ENCODE results near the gene KCND3.

The KCND3 gene

DNA sequence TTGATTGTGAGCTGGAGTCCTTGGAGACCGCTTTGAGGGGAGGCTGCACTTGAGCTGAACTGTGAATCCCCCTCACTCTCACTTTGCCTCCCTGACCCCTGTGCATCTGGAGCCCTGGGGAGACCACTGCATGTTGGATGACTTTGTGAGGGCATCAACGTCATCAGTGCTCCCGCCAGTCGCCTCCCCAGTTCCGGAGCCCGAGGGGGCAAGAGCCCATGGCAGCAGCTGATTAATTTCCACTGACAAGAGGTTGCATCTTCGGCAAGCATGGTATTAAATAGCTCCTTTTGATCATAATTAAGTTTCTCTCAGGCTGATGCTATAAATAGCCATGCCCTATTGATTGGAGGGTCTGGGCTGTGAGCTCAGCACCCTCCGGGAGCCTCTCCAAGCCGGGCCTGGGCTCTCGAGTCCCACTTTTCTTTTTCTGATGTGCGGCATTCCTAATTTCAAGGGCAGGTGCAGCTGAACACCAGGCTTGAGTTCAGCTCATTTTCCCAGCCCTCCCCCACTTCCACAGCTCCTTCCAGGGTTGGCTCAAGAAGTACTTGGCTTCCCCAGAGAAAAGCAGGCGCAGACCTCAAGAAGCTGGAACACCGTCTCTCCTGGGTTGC lies 33.2 kb downstream of the KCND3 start:
- no peak for DNase-seq

DNA sequence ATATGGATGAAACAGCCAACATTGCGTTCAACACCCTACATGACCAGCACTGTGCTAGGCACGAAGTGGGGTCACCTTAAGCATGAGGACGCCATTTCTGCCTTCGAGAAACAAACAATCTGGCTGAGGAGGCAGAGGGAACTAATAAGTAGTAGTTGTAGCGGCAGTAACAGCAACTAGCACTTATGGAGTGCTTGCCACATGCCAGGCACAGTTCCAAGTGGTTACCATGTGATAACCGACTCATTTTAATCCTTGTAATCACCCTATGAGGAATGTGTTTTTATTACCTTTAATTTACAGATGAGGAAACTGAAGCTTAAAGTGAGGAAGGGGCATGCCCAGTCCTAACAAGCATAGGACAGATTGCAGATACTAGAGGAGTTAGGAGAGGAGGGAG lies 33.7 kb downstream of the KCND3 start:
- no peak for DNase-seq

DNA sequence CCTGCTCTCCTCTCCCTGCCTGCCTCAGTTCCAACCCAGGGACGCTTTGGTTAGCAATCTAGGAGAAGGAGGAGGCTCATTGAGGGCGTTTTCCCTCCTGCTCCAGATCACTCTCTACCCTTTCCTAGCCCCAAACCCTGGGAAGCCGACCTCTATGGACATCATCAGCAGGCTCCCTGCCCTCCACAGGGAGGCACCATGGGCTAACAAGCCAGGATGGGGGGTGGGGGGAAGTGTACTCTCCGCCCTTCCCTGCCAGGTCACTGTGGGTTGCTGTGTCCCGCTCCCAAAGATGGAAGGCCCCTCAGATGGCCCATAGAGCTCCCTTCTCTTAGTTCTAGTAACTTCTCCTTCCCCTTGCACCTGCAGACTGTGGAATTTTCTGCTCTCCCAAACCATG lies 35.7 kb downstream of the KCND3 start:
- no peak for DNase-seq

DNA sequence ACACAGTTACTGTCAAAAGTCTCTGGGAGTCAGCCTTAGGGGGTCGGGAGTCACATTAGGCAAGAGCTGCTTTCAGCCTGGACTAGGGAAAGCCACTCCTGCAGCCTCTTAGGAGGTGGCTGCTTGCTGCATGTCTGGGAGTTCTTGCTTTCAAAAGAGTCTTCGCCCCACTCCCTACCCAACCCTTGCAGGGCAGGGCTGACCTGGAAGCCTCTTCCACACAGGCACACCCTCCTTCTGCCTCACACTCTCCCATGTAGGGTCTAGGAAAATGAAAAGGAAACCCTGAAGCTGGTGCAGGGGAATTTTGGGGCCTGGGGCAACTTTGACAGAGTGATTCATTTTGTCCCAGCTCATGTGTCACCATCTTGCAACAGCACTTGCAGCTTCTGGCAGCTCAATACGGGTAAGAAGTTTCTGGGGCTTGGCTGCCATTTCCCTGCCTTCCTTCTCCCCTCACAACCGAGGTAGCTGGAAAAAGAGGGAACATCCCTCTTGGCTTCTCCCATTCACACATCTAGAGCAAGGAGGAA lies 37.3 kb downstream of the KCND3 start:
- no peak for DNase-seq

DNA sequence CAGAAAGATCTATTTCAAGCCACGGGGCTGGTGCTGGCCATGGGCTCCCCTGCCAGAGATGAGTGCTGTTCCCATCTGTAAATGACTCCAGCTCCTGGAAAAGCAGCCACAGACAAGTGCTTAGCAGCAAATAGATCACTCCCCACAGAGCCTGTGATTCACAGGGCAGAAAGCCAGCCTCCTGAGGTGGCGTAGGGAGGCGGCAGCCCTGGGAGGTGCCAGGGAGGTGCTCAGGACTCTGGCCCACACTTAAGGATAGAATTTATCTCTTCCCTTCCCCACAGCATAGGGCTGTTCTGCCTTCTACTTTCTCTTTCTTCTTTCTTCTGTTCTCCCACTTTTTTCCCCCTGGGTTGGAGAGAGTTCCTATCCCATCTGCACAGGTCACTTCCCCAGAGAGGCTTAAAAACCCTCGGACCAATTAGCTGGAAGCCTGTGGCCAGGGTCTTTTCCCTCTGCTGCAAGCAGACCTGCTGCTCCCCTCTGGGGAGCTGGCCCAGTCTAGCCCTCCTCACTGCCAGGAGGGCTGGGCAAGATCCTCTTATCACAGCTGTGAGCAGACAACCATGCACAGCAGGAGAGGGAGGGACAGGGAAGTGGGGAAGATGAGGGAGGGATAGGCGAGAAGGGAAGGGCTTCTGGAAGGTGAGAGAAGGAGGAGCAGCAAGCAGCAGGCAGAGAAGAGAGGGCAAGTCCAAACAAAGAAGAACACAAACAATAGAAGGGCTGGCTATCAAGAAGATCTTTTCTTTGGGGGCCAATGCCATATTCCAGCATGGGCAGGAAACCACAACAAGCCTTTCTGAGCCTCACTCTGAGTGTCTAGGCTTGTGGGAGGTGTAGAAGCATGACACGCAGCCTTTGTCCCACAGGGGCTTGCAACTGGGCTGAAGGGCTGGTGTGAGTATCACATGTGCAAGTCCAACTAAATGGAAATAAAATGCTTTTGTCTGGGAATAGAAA lies 41.0 kb downstream of the KCND3 start:
- no peak for DNase-seq

DNA sequence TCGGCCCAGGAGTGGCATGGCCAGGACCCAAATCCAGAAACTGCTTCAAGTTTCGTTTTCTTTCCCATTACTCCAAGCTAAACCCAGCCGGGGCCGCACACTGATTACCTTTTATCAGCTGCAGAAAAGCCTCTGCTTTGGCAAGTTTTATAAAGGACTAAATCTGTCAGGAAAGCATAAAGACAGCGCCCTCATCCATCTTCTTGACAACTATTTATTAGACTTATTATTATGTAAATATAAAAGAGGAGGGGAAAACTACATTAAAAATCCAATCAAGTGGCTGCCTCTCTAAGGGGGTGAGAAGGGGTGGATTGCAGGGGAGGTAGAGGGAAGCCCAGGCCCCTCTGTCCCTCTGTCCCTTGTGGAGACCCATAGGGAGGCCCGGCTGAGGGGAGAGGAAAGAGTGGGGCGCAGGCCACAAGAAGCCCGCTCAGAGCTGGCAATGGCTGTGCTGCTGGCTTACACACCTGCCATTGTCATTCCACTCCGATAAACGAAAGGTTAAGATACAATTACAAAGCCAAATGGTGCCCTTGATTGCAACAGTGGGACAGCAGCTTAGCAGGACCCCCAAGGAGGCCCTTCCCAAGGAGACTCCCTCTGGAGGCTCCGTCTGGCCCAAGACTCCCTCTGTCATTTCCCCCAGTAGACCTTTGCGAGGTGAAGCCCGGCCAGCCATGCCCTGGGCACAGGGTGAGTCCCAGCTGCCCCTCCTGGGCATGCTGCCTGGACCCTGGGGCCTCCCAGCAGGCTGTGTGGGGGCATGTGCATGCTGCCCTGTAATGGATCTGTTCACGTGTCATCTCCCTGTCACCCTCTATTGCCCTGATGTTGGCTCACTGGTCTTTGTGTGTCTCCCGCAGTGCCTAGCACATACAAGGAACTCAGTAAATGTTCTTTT lies 45.4 kb downstream of the KCND3 start:
- no peak for DNase-seq

DNA sequence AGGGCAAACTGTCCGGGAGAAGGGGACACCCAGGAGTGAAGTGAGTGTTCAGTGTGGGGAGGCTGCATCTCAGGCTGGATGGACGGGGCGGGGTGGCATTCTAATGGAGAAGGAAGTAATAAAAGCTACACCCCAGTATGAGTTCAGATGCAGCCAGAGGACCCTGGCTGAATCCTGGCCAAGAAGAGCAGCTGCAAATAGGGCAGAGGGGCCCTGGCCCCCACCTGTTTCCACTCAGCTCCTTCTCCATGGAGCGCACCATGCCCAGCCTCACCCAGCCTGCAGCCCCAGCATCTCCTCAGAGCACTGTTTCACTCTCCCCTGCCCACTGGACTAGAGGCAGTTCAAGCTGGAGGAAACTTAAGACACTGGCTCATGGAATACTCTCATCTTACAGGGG lies 46.4 kb downstream of the KCND3 start:
- DNase-seq = no peak

DNA sequence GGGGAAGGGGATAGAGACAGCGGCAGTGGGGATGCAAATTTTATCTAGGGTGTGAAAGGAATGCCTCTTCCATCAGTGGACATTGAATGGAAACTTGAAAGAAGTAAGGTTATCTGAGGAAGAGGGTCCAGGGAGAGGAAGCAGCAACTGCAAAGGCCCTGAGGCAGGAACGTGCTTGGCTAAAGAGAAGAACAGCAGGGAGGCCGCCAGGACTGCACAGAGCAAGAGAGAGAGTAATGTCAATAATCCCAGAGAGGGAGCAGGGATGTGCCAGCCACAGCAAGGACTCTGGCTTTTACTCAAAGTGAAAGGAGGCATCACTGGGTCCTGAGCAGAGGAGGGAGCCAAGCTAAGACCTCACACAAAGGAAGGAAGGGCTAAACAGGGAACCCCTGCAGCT lies 50.9 kb downstream of the KCND3 start:
- DNase-seq = no peak

DNA sequence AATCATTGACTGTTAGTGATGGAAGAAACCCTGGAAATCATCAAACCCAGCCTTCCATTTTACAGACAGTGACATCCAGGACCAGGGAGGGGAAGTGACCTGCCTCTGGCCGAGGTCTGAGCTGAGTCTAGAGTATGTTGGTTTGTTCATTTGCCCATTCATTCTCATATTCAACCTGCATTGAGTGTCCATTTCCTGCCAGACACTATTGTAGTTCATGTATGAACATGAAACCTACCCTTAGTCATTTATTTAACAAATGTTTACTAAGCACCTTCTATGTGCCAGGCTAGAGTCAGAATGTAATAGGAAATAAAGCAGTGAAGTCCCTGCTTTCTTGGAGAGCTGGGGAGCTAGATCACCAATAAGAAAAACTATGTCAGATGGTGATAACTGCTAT lies 51.3 kb downstream of the KCND3 start:
- DNase-seq = no peak

DNA sequence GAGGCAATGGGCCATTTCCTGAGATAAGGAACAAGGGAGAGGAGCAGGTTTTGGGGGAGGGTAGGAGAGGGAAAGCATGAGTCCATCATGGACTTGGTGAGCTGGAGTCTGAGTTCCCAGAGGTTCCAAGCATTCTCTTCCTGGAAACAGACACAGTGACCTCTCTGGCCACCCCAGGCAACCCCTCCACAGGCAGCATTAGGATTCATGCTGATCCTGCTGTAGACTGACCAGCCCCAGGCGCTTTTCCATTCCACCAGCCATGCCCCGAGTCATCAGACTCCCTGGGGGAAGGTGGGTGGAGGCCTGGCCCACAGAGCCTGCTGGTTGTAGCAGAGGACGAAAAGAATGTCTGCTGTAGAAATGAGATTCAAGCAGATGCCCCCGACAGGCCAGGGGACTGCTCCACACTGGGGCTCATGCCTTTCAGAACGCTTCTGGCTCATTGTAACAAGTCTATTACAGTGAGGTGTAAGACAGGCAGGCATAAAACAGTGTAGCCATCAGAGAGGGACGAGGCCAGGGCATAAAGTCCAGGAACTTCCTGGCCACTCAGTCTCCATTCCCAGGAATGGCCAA lies 52.2 kb downstream of the KCND3 start:
- DNase-seq = no peak

DNA sequence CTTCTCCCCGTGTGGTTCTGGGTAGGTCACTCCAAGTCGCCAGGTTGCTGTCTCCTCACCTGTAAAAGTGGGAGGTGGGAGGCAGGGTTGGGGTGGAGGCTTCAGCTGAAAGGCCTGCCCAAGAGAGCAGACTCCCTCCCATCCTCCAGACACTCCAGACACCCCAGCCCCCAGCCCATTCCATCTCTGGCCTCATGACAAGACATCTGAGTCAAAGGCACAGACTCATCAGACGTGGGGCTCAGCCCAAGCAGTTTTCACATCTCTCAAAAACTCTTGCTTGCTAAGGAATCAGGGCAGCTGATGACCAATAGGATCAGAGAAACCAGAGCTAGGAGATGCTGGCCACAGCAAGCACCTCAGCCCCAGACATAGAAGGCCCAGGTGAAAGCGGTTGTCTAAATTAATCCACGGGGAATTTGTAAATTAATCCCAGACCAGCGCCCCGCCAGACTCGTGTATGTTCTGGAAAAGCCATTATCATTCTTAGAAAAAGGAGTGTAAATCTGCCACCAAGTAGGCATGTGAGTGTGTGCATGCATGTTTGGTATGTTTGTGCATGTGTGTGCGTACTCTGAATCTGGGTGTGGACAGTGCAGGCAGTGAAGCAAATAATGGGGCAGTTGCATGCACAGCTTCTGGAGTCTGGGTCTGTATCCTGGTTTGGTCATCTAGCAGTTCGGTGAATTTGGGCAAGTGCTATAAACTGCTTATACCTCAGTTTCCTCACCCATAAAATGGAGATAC lies 55.2 kb downstream of the KCND3 start:
- DNase-seq = no peak

DNA sequence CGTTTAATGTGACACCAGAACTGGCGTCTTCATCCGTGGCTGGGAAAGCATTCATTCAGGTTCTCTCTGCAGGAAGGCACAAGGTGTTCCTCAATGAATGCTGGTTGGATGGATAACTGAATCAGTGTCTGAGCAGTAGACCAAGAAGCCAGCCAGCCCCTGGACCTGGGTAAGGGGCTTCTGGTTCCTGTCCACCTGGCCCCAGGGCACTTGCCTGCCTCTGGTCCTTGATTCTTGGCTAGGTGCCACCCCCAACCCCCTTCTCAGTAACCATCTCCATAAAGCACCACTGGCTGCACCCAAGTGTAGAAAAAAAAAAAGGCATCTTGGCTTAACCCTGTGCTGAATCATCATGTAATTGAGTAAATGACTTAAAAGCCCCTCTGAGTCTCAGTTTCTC lies 59.1 kb downstream of the KCND3 start:
- DNase-seq = no peak

DNA sequence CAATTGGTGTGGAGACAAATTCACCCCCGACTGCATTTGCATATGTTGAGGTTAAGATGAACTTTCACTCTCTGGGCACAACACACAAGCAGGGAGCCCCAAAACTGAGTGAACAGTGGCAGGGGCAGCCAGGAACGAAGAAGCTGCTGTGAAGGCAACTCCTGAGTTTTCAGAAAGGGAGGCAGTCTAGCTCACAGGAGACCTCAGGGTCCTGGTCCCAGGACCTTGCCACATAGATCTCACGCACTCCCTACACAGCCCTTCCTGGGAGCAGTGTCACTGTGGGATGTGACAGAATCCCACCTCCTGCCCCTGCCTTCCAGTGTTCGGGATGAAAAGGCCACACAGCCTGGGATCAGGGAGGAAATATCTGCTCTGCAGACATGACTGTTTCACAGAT lies 60.9 kb downstream of the KCND3 start:
- DNase-seq = no peak

DNA sequence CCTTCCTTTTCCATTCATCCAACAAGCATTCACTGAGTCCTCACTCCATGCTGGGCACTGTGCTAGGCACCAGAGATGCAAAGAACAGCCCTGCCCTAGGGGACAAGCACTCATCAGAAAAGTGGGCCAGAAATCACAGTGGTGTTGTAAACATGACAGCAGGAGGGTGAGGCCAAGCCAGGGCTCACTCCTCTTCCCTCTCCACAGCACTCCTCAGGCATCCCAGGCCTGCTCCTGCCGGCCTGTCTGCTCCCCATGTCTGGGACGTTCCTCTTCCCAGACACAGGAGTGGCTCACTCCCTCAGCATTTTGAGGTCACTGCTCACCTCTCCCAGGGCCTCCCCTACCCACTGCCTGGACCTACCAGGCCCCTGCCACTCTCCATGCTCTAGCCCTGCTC lies 61.8 kb downstream of the KCND3 start:
- DNase-seq = no peak

DNA sequence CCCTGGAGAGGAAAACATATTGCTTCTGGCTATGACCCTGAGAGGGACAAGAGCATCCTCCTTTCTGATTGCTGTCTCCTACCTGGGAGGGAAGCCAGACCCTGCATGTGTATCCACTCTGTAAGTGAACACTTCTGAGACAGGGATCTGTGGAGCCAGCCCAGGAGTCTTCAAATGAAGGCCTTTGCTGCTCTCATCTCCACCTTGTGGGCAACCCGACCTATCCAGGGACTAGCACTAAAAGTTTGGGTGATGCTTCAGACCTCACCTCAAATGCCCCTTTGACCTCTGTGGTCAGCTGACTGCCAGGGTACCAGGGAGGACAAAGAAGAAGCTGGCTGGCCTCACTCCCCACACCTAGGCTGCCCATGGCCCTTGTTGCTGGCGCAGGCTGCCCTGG lies 64.7 kb downstream of the KCND3 start:
- DNase-seq = no peak

DNA sequence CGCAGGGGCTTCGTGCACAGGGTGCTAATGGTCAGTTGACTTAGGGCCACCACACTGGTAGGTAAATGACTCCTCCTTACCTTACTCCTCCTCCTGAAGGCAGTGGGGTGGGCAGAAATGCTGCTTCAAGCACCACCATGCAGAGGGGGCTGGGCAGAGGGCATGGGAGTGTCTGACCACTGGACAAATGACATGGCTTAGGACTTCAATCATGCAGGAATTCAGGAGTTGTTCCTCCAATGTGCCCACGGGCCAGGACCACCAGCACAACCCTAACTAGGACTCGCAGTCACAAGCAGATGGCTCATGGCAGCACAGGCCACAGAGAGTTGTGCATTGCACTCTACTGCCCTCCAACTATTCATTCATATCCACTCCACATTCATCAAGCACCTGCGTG lies 65.7 kb downstream of the KCND3 start:
- DNase-seq = no peak

DNA sequence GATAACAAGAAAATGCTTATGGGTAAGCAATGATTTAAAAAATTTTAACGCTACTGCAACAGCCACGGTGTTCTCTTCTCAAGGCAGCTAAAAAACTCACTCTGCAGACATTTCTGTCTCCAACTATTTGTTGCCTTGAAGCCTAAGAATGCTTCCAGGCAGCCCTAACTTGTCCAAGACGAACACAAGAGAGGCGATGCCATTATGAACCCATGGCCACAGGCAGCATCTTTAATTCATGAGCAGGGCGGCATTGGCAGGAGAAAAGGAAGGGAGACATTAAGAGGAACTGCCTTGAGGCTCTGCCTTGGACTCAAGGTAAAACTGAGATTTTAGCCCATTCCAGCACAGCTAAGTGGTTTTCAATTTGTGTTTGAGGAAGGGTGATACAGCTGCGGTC lies 67.5 kb downstream of the KCND3 start:
- no peak for DNase-seq

DNA sequence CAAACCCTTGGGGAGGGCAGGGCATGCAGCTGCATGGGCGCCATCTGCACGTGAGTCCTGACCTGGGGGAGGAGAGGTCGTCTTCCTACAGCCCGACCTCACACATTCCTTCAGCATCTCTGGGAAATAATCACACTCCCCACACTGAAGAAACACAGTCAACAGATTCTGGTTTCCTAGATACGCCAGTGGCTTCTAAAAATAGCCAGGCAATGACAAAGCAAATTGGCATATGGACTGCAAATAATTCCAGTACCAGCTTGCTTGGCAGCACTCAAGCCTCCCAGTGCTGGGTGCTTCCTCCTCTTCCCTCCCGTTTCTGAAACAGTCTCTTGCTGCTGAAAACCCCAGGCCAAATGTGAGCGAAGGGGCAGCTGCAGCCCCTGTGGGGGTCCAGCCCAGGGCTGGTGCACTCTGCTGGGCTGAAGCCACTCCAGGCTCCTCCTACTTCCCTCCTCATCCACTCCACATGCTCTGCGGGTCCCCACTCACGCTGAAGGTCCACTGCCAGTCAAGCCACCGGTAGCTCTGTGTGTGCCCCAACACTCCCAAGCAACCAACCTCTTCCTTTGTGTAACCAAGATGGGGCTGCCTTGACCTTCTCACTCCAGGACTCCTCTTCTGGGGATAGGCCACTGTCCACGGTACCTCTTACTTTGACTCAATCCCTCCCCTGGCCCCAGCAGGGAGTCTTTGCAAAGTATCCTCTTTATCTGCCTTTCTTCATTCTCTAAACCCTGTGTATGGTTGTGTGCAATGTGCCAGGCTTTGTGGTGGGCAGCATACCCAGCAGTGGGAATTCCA lies 69.0 kb downstream of the KCND3 start:
- DNase-seq = no peak

DNA sequence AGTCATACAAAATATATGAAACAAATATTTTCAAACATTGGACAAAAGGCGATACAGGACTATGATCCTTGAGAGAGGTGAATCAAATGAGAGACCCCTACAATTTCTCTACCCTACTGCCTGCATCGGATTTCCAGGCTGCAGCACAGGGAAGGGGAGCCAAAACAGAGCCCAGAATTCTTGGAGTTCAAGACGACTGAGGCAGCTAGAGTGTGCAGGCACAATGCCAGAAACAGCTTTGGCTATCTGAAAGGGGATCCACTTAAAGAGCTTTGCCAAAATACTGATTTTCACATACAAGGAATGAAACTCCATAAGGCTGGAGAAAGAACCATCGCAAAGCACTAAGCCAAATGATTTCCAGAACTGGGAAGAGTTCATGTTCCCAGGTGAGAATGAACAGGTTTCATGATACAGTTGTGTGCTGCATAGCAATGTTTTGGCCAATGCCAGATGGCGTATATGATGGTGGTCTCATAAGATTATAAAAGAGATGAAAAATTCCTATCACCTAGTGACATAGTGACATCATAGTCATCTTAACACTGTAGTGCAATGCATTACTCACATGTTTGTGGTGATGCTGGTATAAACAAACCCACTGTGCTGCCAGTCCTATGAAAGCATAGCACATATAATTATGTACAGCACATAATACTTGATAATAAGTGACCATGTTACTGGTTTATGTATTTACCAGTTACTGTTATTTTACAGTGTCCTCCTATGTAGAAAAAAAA lies 77.5 kb downstream of the KCND3 start:
- no peak for DNase-seq

DNA sequence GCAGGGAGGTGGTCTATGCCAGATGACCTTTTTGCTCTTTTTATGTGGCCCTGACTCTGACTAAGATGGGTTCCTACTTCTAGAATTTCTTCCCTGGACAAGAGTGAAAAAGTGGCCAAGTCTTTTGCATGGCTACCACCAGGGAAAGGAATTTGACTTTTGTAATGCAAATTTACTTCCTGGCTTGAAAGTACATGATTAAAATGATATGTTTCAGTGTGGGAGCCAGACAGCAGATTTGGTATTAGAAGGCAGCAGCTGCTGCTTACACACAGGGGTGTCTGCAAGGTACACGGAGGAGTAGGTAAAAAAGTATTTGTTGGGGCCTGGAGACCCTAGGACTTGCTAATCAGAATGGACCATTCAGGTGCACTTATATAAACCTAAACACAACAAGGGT lies 78.4 kb downstream of the KCND3 start:
- no peak for DNase-seq

DNA sequence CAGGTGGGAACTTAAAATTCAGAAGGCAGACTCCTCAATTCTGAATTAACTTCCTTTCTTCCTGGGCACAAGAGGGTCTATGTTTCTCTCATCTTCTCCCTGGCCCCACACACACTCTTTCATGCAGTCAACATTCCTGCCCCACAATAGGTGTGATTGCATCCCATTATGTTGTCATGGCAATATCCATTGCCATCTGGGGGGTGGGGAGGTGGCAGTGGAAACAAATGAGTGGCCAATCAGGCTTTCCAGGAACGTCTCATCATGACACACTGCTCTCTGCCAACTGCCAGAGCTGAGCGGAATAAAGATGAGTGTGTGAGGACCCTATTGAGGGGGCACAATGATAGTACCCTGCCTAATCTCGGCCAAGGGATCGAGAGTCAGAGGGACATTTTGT lies 80.4 kb downstream of the KCND3 start:
- no peak for DNase-seq
